ENCODE data around the gene PPARA. TPM values are rescaled to one million over a fixed set of nuclear protein-coding genes. Genes with fewer than 3 reads are reported as not detected.

Gene PPARA
- total and polyA plus RNA-seq, 2 of the 4 experiments (the other 2 are of a cell fraction): 3.1 to 7.0 TPM

GRCh38 chr22:46237453-46238124 is 87.3 kb downstream of the PPARA start:
- no TSS peak for BruUV-seq (replicated peaks)
- CTCF ChIA-PET: interaction anchor here (0.5 to 0.6 kb wide), 2 partner anchors 46 to 571 kb away, joined by 5 to 6 read pairs; no protein-coding TSS in a partner anchor
- ATAC-seq (ENCODE audit: low read depth): peak; percentile 84

More at GRCh38 chr22:46237453-46238124, 87.3 kb downstream of the PPARA start:
- Histone ChIP-seq H3K56ac (ENCODE audit: extremely low read depth, insufficient read depth, low read length) (no peak overlapping the region), H4K8ac (ENCODE audit: low read depth in 2 of 2, low read length in 2 of 2) (peak overlapping the region in 1 of 2 experiments; percentile 24; a peak in 1 of 4 replicates), H2BK5ac (ENCODE audit: low read depth, low read length, poor library complexity, severe bottlenecking) (no peak overlapping the region), H2AK9ac (replicated peaks; ENCODE audit: low read depth, low read length, poor library complexity) (no peak overlapping the region), H2AFZ (replicated peaks; ENCODE audit: low read length, poor library complexity) (no peak overlapping the region), H3K27ac (ENCODE audit: insufficient read depth, low read length) (no peak overlapping the region), H2BK20ac (ENCODE audit: low read depth, low read length) (no peak overlapping the region), H4K20me1 (ENCODE audit: insufficient read depth, low read length) (peaks cover 3% of the 10 kb centered on the region; the same call in 1 of the 2 replicates), H4K91ac (ENCODE audit: insufficient read depth, low read depth, low read length) (no peak overlapping the region), H3K27me3 (ENCODE audit: control insufficient read depth, insufficient read depth, low read length) (no peaks in the 10 kb centered on the region), H4K5ac (ENCODE audit: low read depth, low read length) (no peak overlapping the region), H3K4me2 (ENCODE audit: low read depth, low read length) (no peak overlapping the region), H3K9me3 (ENCODE audit: control insufficient read depth, insufficient read depth, low read length) (no peaks in the 10 kb centered on the region), H3K23ac (ENCODE audit: low read depth, low read length) (no peak overlapping the region), H2BK15ac (ENCODE audit: low read depth, low read length) (no peak overlapping the region), H3K18ac (ENCODE audit: low read depth, low read length) (no peak overlapping the region), H3K4ac (ENCODE audit: low read depth, low read length) (no peak overlapping the region), H3K14ac (replicated peaks; ENCODE audit: low read depth, low read length) (no peak overlapping the region; the same call in 1 of the 2 replicates), H3K4me3 (ENCODE audit: insufficient read depth, low read depth, low read length) (no peak overlapping the region), H2AK5ac (ENCODE audit: low read depth, low read length) (no peak overlapping the region), H3K4me1 (ENCODE audit: control insufficient read depth, insufficient read depth, low read length) (peaks cover 5% of the 10 kb centered on the region), H2BK120ac (ENCODE audit: low read depth, low read length) (no peak overlapping the region), H3K79me1 (ENCODE audit: low read depth in 1 of 2, low read length in 2 of 2) (no peaks in the 10 kb centered on the region), H3K9me1 (ENCODE audit: insufficient read depth, low read length) (peaks cover 7% of the 10 kb centered on the region; the same call in 1 of the 2 replicates), H3K36me3 (ENCODE audit: control insufficient read depth, insufficient read depth, low read length) (peaks cover 21% of the 10 kb centered on the region), H3K9ac (ENCODE audit: low read depth, low read length) (no peak overlapping the region)
- TF ChIP-seq CHD1 (IDR thresholded peaks at IDR 0.05; ENCODE audit: low read depth, low read length) (no peak), ELK1 (IDR thresholded peaks at IDR 0.05; ENCODE audit: borderline replicate concordance, low read depth, low read length) (no peak), MXI1 (IDR thresholded peaks at IDR 0.05; ENCODE audit: borderline replicate concordance, low read depth, low read length) (no peak), RAD21 (IDR thresholded peaks at IDR 0.05; ENCODE audit: low read length) (no peak), CTCF (conservative IDR thresholded peaks at IDR 0.05; ENCODE audit: low read depth, low read length) (no peak), RFX5 (IDR thresholded peaks at IDR 0.05; ENCODE audit: low read depth, low read length) (no peak), POLR2A (IDR thresholded peaks at IDR 0.05; ENCODE audit: low read depth, low read length) (no peak), USF2 (IDR thresholded peaks at IDR 0.05; ENCODE audit: low read depth, low read length) (no peak)
- dilution Hi-C loops (cut with HindIII; ENCODE audit: low sequenced_read_pairs, unreplicated experiment): no loop called here
- in situ Hi-C loops (cut with MboI; ENCODE audit: low sequenced_read_pairs): no loop called here
- WGBS, 2 experiments (ENCODE audit: extremely low coverage in 2 of 2, insufficient read length in 1 of 2): 72% methylated on average over 2 of the region's 12 CpGs; no CpG with 5 or more reads in 1 of the 2 experiments
- POLR2A ChIA-PET (ENCODE audit: unreplicated experiment): interaction anchor here (0.6 kb wide), 1 partner anchor 18 kb away, joined by 3 read pairs; no protein-coding TSS in a partner anchor
- intact Hi-C loops (cut with micrococcal nuclease): no loop called here
- peak; percentile 31 for DNase-seq

All from IMR-90 (cell line).